NCI-H510A (cell line): ENCODE measurements around the gene LDB1.

Experiments
- DNase-seq: peaks from one replicate; lab custom pipeline; 2025; lab: John Stamatoyannopoulos, UW

The LDB1 gene

DNA sequence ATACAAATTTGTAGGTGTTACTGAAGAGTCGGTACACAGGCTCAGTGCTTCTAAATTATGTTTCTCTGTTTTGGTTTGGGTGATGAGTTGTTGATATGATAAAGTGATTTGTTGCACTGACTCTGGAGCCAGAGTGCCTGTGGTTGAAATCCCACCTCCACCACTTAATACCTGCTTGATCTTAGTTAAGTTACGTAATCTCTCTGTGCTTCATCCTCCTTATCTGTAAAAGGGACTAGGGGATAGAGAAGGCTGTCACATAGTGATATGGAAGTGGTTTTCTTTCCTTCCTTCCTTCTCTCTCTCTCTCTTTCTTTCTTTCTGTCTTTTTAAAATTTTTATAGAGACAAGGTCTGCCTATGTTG is 55.7 kb downstream of the LDB1 start:
- no peak for DNase-seq

DNA sequence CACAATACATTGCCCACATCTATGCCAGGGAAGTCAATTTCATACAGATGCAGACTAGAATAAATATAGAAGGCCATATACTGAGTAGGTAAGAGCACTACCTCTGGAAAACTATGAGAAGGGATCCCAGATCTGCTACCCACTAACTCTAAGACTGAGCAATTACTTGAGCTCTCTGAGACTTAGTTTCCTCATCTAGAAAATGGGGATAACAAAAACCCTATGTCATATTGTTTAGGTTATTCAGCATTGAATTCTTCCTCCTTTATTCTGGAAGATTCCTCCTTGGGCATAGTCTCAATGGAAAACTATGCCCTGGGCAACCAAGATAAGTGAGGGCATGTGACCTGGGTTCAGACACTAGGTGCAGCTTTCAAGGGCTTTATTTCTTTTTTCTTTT is 60.2 kb downstream of the LDB1 start:
- no peak for DNase-seq
